Sigmoid colon (tissue), 7 donors: ENCODE results near the gene C12orf60. TPM values are rescaled to one million over a fixed set of nuclear protein-coding genes. Genes with fewer than 3 reads are reported as not detected.
A peak's percentile ranks its signal among the peaks of the same experiment; 100 is the strongest.

Experiments used
- DNase-seq: peaks from one replicate; pipeline ENCODE4 v3.0.0-alpha.2; 2019
- H3K27ac ChIP-seq, 4 donors: fragments of 200-600 bp; sonication (generic); one replicate each; pipeline ENCODE4 v1.5.1; 2016 to 2019; ENCODE audit warnings: mild to moderate bottlenecking in 1 of 4
- H3K27me3 ChIP-seq, 3 donors: fragments of 200-600 bp; sonication (generic); one replicate each; pipeline ENCODE4 v1.5.1; 2019; ENCODE audit warnings: mild to moderate bottlenecking in 1 of 3
- H3K36me3 ChIP-seq, 4 donors: fragments of 200-600 bp; sonication (generic); one replicate each; pipeline ENCODE4 v1.5.1; 2016 to 2019
- H3K4me1 ChIP-seq, 4 donors: fragments of 200-600 bp; sonication (generic); one replicate each; pipeline ENCODE4 v1.5.1; 2017 to 2019
- H3K4me3 ChIP-seq, 4 donors: fragments of 200-600 bp; sonication (generic); one replicate each; pipeline ENCODE4 v1.5.1; 2017 to 2019; ENCODE audit warnings: mild to moderate bottlenecking in 2 of 4, moderate library complexity in 1 of 4
- H3K9me3 ChIP-seq, 4 donors: fragments of 200-600 bp in 3 of 4; sonication (generic) in 3 of 4; one replicate each; pipeline versions ENCODE4 v1.5.1 to v1.6.1; 2013 to 2019
- EP300 ChIP-seq, 4 donors: sonication (generic); formaldehyde crosslinking; IDR thresholded peaks; one replicate each; pipeline ENCODE4 v1.6.1; 2017; ENCODE audit warnings: antibody characterized with exemption in 4 of 4
- POLR2A ChIP-seq, 2 donors: fragments of 450-650 bp; IDR thresholded peaks; one replicate each; pipeline ENCODE4 v1.6.1; 2016; ENCODE audit warnings: antibody characterized with exemption in 2 of 2, mild to moderate bottlenecking in 2 of 2, moderate library complexity in 2 of 2
- POLR2AphosphoS5 ChIP-seq, 4 donors: sonication (generic); formaldehyde crosslinking; IDR thresholded peaks; one replicate each; pipeline ENCODE4 v1.6.1; 2017; ENCODE audit warnings: antibody characterized with exemption in 4 of 4
- WGBS, 2 donors: extraction: QIAGEN DNeasy Blood & Tissue Kit; methylation state at CpG; one replicate each; pipeline ENCODE4 v1.1.7; 2013; 5-methylcytosine and 5-hydroxymethylcytosine counted together
- intact Hi-C: fragments of 100-400 bp; cut with DNase I; formaldehyde crosslinking; loops from one replicate; pipeline ENCODE4 v1.15.1; 2023
- polyA plus RNA-seq, 3 donors: library from polyadenylated mRNA; stranded (reverse); fragments of 200-250 nt; gene quantifications; one replicate each; pipeline ENCODE4 v1.2.3, GENCODE V29; 2013
- total RNA-seq, 4 donors: library from RNA; depleted of rRNA; stranded (reverse); fragments of >200 nt; gene quantifications; one replicate each; pipeline ENCODE4 v1.1.0, GENCODE V29; 2016
- TF ChIP-seq, protein P1 (sequence below), 4 experiments: fragments of 450-650 bp in 3 of 4; fragments of 200-600 bp in 1 of 4; IDR thresholded peaks; one replicate each; pipeline ENCODE4 v1.5.1; 2016 to 2019; ENCODE audit warnings: antibody characterized with exemption in 4 of 4, mild to moderate bottlenecking in 3 of 4, moderate library complexity in 2 of 4
- donor health status: healthy with polysubstance abuse.
- donor health status: Bipolar disorder and iron deficiency.
- donor health status: healthy.

C12orf60 gene
- total and polyA plus RNA-seq, 7 donors, result 0.60 to 2.0 (median 0.90) TPM; not detected in 1

DNA sequence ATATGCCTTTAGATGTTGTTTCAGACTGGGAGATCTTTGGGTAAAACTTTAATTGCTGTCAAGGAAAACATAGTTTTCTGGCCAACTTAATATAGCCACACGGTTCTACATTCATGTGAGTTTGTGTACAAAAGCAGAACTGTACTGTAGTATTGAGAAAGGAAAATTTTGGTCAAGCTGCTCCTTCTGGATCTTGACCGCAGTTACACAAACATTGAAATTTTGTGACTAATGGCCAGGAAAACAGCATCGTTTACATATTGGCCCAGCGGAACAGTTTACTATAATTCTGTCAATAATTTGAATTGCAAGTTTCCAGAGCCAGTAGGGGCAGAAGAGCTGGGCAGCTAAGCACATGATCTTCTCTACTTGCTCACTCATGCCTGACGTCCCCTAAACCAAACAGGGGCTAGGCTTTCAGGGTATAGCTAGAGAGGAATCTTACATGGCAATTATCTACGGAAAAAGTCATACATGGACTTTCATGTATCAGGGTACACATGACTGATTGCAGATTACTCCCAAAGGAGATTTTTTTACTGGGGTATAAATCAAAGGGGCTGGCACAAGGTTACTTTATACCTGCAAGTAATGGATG lies 51.2 kb downstream of the C12orf60 start:
- H3K27me3 ChIP-seq, result no peaks in the 10 kb centered on the region
- H3K36me3 ChIP-seq, result no peaks in the 10 kb centered on the region
- H3K9me3 ChIP-seq, result peaks cover 0 to 2% (median 0%) of the 10 kb centered on the region in 4 donors
- peak overlapping the region in 1 of 4 donors; percentile 15 for H3K27ac ChIP-seq
- intact Hi-C loops, result no loop called here
- peaks cover 0 to 9% (median 0%) of the 10 kb centered on the region in 4 donors for H3K4me1 ChIP-seq
- TF ChIP-seq, protein P1, sequence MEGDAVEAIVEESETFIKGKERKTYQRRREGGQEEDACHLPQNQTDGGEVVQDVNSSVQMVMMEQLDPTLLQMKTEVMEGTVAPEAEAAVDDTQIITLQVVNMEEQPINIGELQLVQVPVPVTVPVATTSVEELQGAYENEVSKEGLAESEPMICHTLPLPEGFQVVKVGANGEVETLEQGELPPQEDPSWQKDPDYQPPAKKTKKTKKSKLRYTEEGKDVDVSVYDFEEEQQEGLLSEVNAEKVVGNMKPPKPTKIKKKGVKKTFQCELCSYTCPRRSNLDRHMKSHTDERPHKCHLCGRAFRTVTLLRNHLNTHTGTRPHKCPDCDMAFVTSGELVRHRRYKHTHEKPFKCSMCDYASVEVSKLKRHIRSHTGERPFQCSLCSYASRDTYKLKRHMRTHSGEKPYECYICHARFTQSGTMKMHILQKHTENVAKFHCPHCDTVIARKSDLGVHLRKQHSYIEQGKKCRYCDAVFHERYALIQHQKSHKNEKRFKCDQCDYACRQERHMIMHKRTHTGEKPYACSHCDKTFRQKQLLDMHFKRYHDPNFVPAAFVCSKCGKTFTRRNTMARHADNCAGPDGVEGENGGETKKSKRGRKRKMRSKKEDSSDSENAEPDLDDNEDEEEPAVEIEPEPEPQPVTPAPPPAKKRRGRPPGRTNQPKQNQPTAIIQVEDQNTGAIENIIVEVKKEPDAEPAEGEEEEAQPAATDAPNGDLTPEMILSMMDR (IDR thresholded peaks at IDR 0.05), result no peak
- no peak for TF ChIP-seq EP300 (IDR thresholded peaks at IDR 0.05)
- no peak for TF ChIP-seq POLR2AphosphoS5 (IDR thresholded peaks at IDR 0.05)
- no peak for TF ChIP-seq POLR2A (IDR thresholded peaks at IDR 0.05)
- no peak overlapping the region for H3K4me3 ChIP-seq
- 66 to 68% methylated on average over 6 of the region's 6 CpGs for WGBS, 2 donors
- DNase-seq, result no peak

DNA sequence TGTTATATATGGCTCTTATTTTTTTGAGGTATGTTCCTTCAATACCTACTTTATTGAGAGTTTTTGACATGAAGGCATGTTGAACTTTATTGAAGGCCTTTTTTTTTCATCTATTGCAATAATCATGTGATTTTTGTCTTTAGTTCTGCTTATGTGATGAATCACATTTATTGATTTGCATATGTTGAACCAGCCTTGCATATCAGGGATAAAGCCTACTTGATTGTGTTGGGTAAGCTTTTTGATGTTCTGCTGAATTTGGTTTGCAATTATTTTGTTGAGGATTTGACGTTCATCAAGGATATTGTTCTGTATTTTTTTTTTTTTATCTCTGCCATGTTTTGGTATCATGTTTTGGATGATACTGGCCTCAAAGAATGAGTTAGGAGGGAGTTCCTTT lies 55.0 kb downstream of the C12orf60 start:
- Histone ChIP-seq H3K27ac (no peak overlapping the region), H3K36me3 (no peaks in the 10 kb centered on the region), H3K27me3 (no peaks in the 10 kb centered on the region), H3K4me1 (peaks cover 0 to 9% (median 0%) of the 10 kb centered on the region in 4 donors), H3K4me3 (no peak overlapping the region), H3K9me3 (peaks cover 0 to 6% (median 4%) of the 10 kb centered on the region in 4 donors)
- intact Hi-C loops, result no loop called here
- no peak for DNase-seq
- no peak for TF ChIP-seq POLR2AphosphoS5 (IDR thresholded peaks at IDR 0.05)
- no peak for TF ChIP-seq POLR2A (IDR thresholded peaks at IDR 0.05)
- no peak for TF ChIP-seq EP300 (IDR thresholded peaks at IDR 0.05)
- TF ChIP-seq, protein P1 (IDR thresholded peaks at IDR 0.05), result no peak
- 86 to 90% methylated on average over 1 of the region's 1 CpG for WGBS, 2 donors

DNA sequence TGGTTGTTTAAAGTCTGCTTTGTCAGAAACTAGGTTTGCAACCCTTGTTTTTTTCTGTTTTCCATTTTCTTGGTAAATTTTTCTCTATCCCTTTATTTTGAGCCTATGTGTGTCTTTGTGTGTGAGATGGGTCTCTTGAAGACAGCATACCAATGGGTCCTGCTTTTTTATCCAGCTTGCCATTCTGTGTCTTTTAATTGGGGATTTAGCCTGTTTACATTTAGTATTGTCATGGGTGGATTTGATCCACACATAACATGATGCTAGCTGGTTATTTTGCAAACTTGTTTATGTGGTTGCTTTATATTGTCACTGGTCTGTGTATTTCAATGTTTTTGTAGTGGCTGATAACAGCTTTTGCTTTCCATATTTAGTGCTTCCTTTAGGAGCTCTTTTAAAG lies 57.0 kb downstream of the C12orf60 start:
- TF ChIP-seq POLR2A (IDR thresholded peaks at IDR 0.05), result no peak
- TF ChIP-seq, protein P1 (IDR thresholded peaks at IDR 0.05), result no peak
- no peak for TF ChIP-seq POLR2AphosphoS5 (IDR thresholded peaks at IDR 0.05)
- TF ChIP-seq EP300 (IDR thresholded peaks at IDR 0.05), result no peak
- Histone ChIP-seq H3K4me1 (no peaks in the 10 kb centered on the region), H3K27me3 (no peaks in the 10 kb centered on the region), H3K27ac (no peak overlapping the region), H3K36me3 (no peaks in the 10 kb centered on the region), H3K9me3 (peaks cover 0 to 6% (median 4%) of the 10 kb centered on the region in 4 donors), H3K4me3 (no peak overlapping the region)
- intact Hi-C loops, result no loop called here
- DNase-seq, result no peak

DNA sequence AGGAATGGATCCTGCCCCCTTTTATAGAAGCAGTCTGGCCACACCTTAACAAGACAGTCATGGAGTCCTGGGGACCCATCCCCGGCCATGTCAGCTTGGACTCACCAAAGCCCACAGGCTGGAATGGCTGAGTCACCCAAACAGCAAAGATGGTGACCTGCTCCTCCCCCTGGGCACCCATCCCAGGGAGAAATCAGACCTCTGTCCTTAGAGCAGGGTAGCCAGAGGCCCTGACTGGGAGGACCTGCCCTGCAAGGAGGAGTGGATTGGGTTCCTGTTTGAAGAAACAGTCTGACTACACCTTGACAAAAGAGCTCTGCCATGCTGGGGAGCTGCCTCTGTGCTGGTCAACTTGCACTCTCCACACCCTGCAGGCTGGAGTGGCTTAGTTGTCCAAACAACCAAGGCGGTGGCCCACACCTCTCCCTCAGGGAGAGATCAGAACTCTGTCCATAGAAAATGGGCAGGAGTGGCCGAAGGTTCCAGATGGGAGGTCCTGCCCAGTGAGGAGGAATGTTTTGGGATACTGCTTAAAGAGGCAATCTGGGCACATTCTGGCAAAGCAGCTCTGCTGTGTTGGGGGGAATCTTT lies 65.5 kb downstream of the C12orf60 start:
- no peaks in the 10 kb centered on the region for H3K36me3 ChIP-seq
- H3K4me3 ChIP-seq, result no peak overlapping the region
- intact Hi-C loops, result no loop called here
- no peaks in the 10 kb centered on the region for H3K27me3 ChIP-seq
- no peak overlapping the region for H3K27ac ChIP-seq
- no peak for TF ChIP-seq EP300 (IDR thresholded peaks at IDR 0.05)
- TF ChIP-seq POLR2AphosphoS5 (IDR thresholded peaks at IDR 0.05), result no peak
- TF ChIP-seq, protein P1 (IDR thresholded peaks at IDR 0.05), result no peak
- no peak for TF ChIP-seq POLR2A (IDR thresholded peaks at IDR 0.05)
- peaks cover 0 to 20% (median 8%) of the 10 kb centered on the region in 4 donors for H3K4me1 ChIP-seq
- H3K9me3 ChIP-seq, result peaks cover 0 to 5% (median 2%) of the 10 kb centered on the region in 4 donors
- 92 to 94% methylated on average over 3 of the region's 3 CpGs for WGBS, 2 donors
- no peak for DNase-seq
